Measurements from ENCODE around the gene CCR1.
"Not testable (repeated sequence)": the region's sequence is repeated elsewhere in the genome, so short reads cannot be mapped to it uniquely, and the experiment has no call there.

Gene CCR1

DNA sequence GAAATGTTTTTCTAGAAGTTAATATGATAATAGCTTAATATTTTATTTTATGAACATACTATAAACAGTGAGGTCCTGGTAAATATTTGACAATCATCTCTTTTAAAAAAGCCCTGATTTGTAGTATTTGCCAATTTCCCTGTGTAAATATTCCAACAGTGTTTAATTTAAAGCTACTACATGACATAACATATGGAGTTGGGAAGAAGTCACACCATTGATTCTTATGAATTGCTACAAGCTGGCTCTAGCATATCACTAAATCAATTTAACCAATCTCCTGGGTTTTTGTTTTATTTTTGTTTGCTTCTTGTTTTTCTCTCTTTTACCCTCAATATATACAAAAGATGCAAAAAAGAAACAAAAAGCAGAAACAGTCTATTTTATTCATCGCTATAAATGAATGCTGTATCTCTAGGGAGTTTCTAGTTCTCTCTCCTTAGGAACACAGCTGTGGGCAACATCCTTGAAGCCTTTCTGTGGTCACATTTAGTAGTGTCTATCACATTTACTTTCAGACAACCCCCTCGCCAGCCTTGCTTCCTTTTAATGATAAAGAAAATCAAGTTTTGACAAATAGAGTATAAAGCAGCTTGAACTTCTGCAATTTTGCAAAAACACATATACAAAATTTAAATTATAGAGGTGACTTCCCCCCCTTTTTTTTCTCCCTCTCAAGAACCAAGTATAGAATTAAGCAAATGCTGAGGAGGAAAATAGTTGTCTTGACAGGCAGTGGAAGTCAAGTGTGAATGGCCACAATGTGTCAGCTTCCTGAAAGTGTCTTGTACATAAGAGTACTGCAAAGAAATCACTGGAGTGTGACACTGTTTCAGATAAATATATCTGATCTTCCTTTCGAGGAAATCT, 21.4 kb downstream of the CCR1 start:
- TF ChIP-seq, protein P1, sequence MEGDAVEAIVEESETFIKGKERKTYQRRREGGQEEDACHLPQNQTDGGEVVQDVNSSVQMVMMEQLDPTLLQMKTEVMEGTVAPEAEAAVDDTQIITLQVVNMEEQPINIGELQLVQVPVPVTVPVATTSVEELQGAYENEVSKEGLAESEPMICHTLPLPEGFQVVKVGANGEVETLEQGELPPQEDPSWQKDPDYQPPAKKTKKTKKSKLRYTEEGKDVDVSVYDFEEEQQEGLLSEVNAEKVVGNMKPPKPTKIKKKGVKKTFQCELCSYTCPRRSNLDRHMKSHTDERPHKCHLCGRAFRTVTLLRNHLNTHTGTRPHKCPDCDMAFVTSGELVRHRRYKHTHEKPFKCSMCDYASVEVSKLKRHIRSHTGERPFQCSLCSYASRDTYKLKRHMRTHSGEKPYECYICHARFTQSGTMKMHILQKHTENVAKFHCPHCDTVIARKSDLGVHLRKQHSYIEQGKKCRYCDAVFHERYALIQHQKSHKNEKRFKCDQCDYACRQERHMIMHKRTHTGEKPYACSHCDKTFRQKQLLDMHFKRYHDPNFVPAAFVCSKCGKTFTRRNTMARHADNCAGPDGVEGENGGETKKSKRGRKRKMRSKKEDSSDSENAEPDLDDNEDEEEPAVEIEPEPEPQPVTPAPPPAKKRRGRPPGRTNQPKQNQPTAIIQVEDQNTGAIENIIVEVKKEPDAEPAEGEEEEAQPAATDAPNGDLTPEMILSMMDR (IDR thresholded peaks at IDR 0.05; ENCODE audit: low read depth, low read length, missing control alignments): no peak
- DNase-seq (ENCODE audit: extremely low read depth, low read depth): no peak
- H3K4me3 ChIP-seq (replicated peaks; ENCODE audit: low read depth, low read length): no peak overlapping the region

DNA sequence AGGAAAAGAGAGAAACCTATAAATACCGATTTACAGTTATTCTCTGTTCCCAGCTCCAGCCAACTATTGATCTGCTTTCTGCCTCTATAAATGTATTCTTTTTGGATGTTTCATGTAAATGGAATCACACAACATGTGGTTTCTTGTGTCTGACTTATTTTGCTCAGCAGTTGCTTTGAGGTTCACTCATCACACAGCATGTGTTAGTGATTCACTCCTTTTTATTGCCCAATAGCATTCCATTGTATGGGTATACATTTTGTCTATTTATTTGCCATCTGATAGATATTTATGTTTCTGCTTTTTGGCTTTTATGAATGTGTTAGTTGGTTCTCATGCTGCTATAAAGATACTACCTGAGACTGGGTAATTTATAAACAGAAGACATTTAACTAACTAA, 23.6 kb downstream of the CCR1 start:
- TF ChIP-seq, protein P1 (IDR thresholded peaks at IDR 0.05; ENCODE audit: low read depth, low read length, missing control alignments): no peak

DNA sequence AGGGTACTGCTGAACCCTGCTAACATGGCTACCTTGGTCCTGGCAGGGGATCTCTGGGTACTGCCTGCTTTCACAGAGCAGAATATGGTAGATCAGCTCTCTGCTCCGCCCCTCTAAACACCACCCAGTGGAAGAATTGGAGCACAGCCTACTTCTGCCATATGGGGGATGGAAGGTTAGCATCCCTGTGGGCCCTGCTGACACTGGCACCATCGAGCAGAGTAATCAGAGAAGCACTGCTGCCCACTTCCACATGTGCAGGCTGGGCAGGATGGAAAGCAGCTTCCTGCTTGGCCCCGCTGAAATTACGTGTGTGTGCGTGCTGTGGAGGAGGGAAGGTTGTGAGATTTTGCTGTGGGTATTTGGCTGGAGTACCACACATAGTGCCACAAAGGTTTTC, 24.8 kb downstream of the CCR1 start:
- TF ChIP-seq, protein P1 (IDR thresholded peaks at IDR 0.05; ENCODE audit: low read depth, low read length, missing control alignments): peak; percentile 3
- no peak for DNase-seq (ENCODE audit: extremely low read depth, low read depth)
- H3K4me3 ChIP-seq (replicated peaks; ENCODE audit: low read depth, low read length): no peak overlapping the region

More for the DNA sequence above, 23.6 kb downstream of the CCR1 start:
- no peak overlapping the region for H3K4me3 ChIP-seq (replicated peaks; ENCODE audit: low read depth, low read length)
- DNase-seq (ENCODE audit: extremely low read depth, low read depth): no peak

DNA sequence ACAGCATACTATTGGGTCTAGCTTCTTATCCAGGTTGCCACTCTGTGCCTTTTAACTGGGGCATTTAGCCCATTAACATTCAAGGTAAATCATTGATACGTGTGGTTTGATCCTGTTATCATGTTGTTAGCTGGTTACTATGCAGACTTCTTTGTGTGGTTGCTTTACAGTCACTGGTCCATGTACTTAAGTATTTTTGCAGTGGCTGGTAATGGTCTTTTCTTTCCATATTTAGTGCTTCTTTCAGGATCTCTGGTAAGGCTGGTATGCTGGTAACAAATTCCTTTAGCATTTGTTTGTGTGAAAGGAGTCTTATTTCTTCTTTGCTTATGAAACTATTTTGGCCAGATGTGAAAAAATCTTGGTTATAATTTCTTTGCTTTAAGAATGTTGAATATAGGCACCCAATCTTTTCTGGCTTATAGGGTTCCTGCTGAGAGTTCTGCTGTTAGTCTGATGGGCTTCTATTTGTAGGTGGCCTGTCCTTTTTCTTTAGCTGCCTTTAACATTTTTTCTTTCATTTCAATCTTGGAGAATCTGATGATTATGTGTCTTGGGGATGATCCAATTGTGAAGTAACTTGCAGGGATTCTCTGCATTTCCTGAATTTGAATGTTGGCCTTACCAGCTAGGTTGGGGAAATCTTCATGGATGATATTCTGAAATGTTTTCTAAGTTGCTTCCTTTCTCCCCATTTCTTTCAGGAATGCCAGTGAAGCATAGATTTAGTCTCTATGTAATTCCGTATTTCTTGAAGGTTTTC, 39.3 kb downstream of the CCR1 start:
- DNase-seq (ENCODE audit: extremely low read depth, low read depth): no peak
- TF ChIP-seq, protein P1 (IDR thresholded peaks at IDR 0.05; ENCODE audit: low read depth, low read length, missing control alignments): no peak
- no peak overlapping the region for H3K4me3 ChIP-seq (replicated peaks; ENCODE audit: low read depth, low read length)

DNA sequence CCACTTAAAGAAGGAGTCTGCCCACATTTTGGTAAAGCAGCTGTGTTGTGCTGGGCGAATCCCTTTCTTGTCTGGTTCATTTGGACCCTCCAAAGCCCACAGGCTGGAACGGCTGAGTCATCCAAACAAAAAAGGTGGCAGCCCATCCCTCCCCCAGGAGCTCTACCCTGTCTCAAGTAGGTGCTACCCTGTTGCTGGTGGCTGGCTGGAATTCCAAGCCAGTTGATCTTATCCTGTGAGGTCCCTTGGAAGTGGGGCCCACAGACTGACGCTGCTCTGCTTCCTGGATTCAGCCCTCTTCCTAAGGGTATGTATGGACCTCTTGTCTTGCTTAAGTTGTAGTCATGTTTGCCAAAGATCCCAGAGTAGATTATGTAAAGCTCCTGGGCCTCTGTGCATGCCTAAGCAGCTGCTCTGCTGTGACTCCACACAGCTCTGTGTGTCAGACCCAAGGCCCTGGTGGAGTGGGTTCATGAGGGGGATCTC, 44.5 kb downstream of the CCR1 start:
- DNase-seq (ENCODE audit: extremely low read depth, low read depth): no peak
- H3K4me3 ChIP-seq (replicated peaks; ENCODE audit: low read depth, low read length): no peak overlapping the region
- TF ChIP-seq, protein P1 (IDR thresholded peaks at IDR 0.05; ENCODE audit: low read depth, low read length, missing control alignments): no peak

DNA sequence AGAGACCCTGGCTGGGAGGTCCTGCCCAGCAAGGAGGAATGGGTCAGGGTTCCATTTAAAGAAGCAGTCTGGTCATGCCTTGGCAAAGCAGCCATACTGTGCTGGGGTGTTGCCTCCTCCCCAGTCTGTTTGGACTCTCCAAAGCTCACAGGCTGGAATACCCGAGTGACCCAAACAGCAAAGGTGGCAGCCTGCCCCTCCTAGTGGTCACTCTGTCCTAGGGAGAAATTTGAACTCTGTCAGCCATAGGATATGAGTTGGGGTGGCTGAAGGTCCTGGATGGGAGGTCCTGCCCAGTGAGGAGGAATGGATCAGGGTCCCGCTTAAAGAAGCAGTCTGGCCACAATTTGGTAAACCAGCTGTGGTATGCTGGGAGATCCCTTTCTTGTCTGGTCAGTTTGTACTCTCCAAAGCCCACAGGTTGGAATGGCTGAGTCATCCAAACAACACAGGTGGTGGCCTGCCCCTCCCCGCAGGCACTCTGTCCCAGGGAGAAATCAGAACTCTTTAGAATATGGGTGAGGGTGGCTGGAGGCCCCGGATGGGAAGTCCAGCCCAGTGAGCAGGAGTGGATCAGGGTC, 45.0 kb downstream of the CCR1 start:
- no peak overlapping the region for H3K4me3 ChIP-seq (replicated peaks; ENCODE audit: low read depth, low read length)
- TF ChIP-seq, protein P1 (IDR thresholded peaks at IDR 0.05; ENCODE audit: low read depth, low read length, missing control alignments): no peak
- DNase-seq (ENCODE audit: extremely low read depth, low read depth): no peak

DNA sequence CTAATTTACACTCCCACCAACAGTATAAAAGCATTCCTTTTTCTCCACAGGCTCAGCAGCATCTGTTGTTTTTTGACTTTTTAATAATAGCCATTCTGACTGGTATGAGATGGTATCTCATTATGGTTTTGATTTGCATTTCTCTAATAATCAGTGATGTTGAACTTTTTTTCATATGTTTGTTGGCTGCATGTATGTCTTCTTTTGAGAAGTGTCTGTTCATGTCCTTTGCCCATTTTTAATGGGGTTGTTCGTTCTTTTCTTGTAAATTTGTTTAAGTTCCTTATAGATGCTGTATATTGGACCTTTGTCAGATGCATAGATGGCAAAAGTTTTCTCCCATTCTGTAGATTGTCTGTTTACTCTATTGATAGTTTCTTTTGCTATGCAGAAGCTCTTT, 50.4 kb downstream of the CCR1 start:
- H3K4me3 ChIP-seq (replicated peaks; ENCODE audit: low read depth, low read length); DNase-seq (ENCODE audit: extremely low read depth, low read depth): not testable (repeated sequence)
